RWPE2 (cell line): Measurements from ENCODE around the gene TRAPPC8.

Experiments
- ATAC-seq: fragments of 200-7000 bp; cut with Tn5 transposase; 3 replicates; pipeline ENCODE4 v1.9.1; 2021; ENCODE audit warnings: low read depth
- DNase-seq: peaks from one replicate; pipeline ENCODE4 v3.0.0-alpha.2; 2020; ENCODE audit warnings: low spot score
- H3K27ac ChIP-seq: fragments of 450-650 bp; 2 replicates; pipeline ENCODE4 v1.5.1; 2017; ENCODE audit warnings: mild to moderate bottlenecking; ENCODE audit not compliant: poor library complexity, severe bottlenecking
- H3K27me3 ChIP-seq: fragments of 250-450 bp; sonication (Bioruptor Pico); 2 replicates; pipeline ENCODE4 v1.5.1; 2021; ENCODE audit warnings: mild to moderate bottlenecking, moderate library complexity; ENCODE audit not compliant: insufficient read depth, poor library complexity, severe bottlenecking
- H3K36me3 ChIP-seq: fragments of 250-450 bp; sonication (Bioruptor Pico); 2 replicates; pipeline ENCODE4 v1.5.1; 2020; ENCODE audit warnings: low read depth, mild to moderate bottlenecking, moderate library complexity
- H3K4me1 ChIP-seq: fragments of 250-450 bp; sonication (Bioruptor Pico); 2 replicates; pipeline ENCODE4 v1.5.1; 2021; ENCODE audit warnings: mild to moderate bottlenecking, moderate library complexity; ENCODE audit not compliant: insufficient read depth, poor library complexity, severe bottlenecking
- H3K4me3 ChIP-seq: fragments of 250-450 bp; sonication (Bioruptor Pico); 2 replicates; pipeline ENCODE4 v1.5.1; 2021; ENCODE audit warnings: mild to moderate bottlenecking, moderate library complexity; ENCODE audit not compliant: severe bottlenecking
- H3K9me3 ChIP-seq: fragments of 250-450 bp; sonication (Bioruptor Pico); 2 replicates; pipeline ENCODE4 v1.5.1; 2021; ENCODE audit warnings: mild to moderate bottlenecking, moderate library complexity; ENCODE audit not compliant: severe bottlenecking
- TF ChIP-seq, protein P1 (sequence below): fragments of 450-650 bp; IDR thresholded peaks from one replicate; pipeline ENCODE4 v1.5.1; 2017; ENCODE audit warnings: mild to moderate bottlenecking, moderate library complexity; ENCODE audit not compliant: poor library complexity, severe bottlenecking

The TRAPPC8 gene

GRCh38 chr18:31877900-31878299 is 65.0 kb downstream of the TRAPPC8 start:
- Histone ChIP-seq H3K36me3 (peaks cover 59% of the 10 kb centered on the region), H3K4me1 (no peaks in the 10 kb centered on the region), H3K4me3 (no peak overlapping the region), H3K27ac (no peak overlapping the region), H3K9me3 (peaks cover 5% of the 10 kb centered on the region), H3K27me3 (no peaks in the 10 kb centered on the region)
- TF ChIP-seq, protein P1, sequence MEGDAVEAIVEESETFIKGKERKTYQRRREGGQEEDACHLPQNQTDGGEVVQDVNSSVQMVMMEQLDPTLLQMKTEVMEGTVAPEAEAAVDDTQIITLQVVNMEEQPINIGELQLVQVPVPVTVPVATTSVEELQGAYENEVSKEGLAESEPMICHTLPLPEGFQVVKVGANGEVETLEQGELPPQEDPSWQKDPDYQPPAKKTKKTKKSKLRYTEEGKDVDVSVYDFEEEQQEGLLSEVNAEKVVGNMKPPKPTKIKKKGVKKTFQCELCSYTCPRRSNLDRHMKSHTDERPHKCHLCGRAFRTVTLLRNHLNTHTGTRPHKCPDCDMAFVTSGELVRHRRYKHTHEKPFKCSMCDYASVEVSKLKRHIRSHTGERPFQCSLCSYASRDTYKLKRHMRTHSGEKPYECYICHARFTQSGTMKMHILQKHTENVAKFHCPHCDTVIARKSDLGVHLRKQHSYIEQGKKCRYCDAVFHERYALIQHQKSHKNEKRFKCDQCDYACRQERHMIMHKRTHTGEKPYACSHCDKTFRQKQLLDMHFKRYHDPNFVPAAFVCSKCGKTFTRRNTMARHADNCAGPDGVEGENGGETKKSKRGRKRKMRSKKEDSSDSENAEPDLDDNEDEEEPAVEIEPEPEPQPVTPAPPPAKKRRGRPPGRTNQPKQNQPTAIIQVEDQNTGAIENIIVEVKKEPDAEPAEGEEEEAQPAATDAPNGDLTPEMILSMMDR: no peak
- no peak for ATAC-seq
- no peak for DNase-seq

DNA sequence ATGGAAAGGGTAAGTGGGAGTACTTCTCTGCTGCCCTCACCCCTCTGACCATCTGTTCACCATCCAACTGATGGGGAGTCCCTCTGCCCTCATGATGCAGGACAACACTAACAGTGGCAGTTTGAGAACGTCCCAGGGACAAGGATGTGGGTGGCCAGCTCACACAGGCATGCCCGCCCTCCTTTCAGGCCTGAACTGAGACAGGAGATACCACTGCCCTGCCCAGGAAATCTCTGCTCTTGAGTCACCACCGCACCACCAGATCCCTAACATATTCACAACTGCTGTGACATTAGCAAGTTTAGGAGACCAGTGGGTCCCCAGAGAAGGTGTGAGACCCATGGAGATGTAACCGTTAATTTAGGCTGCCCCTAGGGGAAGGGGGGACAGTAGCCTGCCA is 66.2 kb downstream of the TRAPPC8 start:
- TF ChIP-seq, protein P1: no peak
- Histone ChIP-seq H3K9me3 (peaks cover 5% of the 10 kb centered on the region), H3K36me3 (peaks cover 62% of the 10 kb centered on the region), H3K4me1 (no peaks in the 10 kb centered on the region), H3K27ac (no peak overlapping the region), H3K27me3 (no peaks in the 10 kb centered on the region), H3K4me3 (no peak overlapping the region)
- DNase-seq (no peak), ATAC-seq (no peak)

DNA sequence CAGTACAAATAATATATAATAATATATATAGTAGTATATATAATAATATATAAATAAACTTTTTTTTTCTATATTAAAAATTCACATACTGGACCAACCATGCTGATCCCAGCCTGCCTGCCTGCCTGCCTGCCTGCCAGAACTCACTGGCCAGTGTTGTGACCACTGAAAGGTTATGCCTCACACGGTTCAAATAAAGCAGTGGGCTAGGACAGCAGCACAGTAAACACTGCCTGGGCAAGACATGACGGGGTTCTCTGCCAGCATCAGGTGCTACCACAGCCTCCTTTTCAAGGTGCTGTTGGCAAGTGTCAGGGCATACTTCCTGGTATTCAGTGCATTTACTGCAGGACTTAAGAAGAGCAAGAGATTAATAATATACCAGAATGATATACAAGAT is 67.6 kb downstream of the TRAPPC8 start:
- Histone ChIP-seq H3K4me1 (no peaks in the 10 kb centered on the region), H3K9me3 (no peaks in the 10 kb centered on the region), H3K36me3 (peaks cover 59% of the 10 kb centered on the region), H3K27ac (no peak overlapping the region), H3K4me3 (no peak overlapping the region), H3K27me3 (no peaks in the 10 kb centered on the region)
- ATAC-seq: no peak
- no peak for DNase-seq
- TF ChIP-seq, protein P1: no peak

DNA sequence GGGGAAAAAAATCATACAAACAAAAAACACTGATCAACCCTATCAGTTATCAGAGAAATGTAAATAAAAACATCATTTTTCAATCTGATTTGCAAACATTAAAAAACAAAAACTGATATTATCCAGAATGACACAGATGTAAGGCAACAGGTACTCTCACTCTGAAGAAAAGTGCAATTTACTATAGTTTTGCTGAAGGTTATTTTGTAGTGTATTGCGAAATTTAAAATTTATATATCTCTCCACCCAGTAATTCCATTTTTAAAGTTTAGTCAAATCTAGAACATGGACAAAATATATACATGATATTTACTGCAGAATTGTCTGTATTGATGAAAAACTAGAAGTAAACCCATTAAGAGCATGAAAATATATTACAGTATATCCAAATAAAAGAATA is 79.8 kb downstream of the TRAPPC8 start:
- ATAC-seq (no peak), DNase-seq (no peak)
- no peaks in the 10 kb centered on the region for H3K4me1 ChIP-seq
- TF ChIP-seq, protein P1: no peak
- H3K9me3 ChIP-seq: no peaks in the 10 kb centered on the region
- H3K27me3 ChIP-seq: no peaks in the 10 kb centered on the region
- no peak overlapping the region for H3K27ac ChIP-seq
- peaks cover 65% of the 10 kb centered on the region for H3K36me3 ChIP-seq
- no peak overlapping the region for H3K4me3 ChIP-seq

DNA sequence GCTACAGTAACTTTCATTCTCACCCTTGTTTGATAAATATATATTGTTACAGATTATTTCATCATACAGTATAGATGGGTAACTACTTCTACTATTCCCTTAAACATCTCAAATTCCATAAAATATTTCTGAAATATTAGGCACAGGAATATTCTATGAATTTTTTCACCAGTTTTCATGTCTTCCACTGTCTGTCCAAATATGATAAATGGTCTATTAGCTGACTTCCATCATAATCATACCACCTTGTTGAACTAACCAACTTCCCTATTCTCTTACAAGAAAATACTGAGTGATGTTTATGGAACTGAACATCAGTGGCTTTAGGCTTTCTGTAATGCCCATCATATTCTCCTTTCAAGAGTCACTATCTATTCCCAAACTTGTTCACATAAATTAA is 82.4 kb downstream of the TRAPPC8 start:
- Histone ChIP-seq H3K27me3 (no peaks in the 10 kb centered on the region), H3K4me3 (no peak overlapping the region), H3K27ac (no peak overlapping the region), H3K9me3 (no peaks in the 10 kb centered on the region), H3K4me1 (no peaks in the 10 kb centered on the region), H3K36me3 (peaks cover 66% of the 10 kb centered on the region)
- TF ChIP-seq, protein P1: no peak
- no peak for DNase-seq
- ATAC-seq: no peak
